Lung (tissue), 12 donors: ENCODE results near the gene DLG2. TPM values are rescaled to one million over a fixed set of nuclear protein-coding genes. Genes with fewer than 3 reads are reported as not detected.

Experiments used
- ATAC-seq: fragments of 200-7000 bp; cut with Tn5 transposase; one replicate; pipeline ENCODE4 v1.9.1; 2020; ENCODE audit warnings: moderate number of reproducible peaks; ENCODE audit not compliant: insufficient read depth, low FRiP score
- DNase-seq, 3 donors: peaks; one replicate each; pipeline ENCODE4 v3.0.0-alpha.2; 2013 to 2017
- H3K27ac ChIP-seq, 2 donors: one replicate each; pipeline ENCODE4 v1.5.1; 2013; ENCODE audit warnings: mild to moderate bottlenecking in 2 of 2, moderate library complexity in 2 of 2, control low read depth in 1 of 2, inconsistent platforms in 1 of 2, low read depth in 1 of 2, low read length in 1 of 2
- H3K27me3 ChIP-seq, 3 donors: one replicate each; pipeline ENCODE4 v1.5.1; 2013; ENCODE audit warnings: low read length in 2 of 3; ENCODE audit not compliant: control insufficient read depth in 3 of 3, insufficient read depth in 3 of 3
- H3K36me3 ChIP-seq, 4 donors: one replicate each; pipeline ENCODE4 v1.5.1; 2013; ENCODE audit warnings: low read length in 4 of 4, mild to moderate bottlenecking in 1 of 4, moderate library complexity in 1 of 4; ENCODE audit not compliant: control insufficient read depth in 4 of 4, insufficient read depth in 4 of 4
- H3K4me1 ChIP-seq, 5 donors: one replicate each; pipeline ENCODE4 v1.5.1; 2013; ENCODE audit warnings: low read length in 5 of 5, mild to moderate bottlenecking in 2 of 5, moderate library complexity in 1 of 5; ENCODE audit not compliant: control insufficient read depth in 5 of 5, insufficient read depth in 5 of 5
- H3K4me3 ChIP-seq: one replicate; pipeline ENCODE4 v1.5.1; 2013; ENCODE audit warnings: mild to moderate bottlenecking, control low read depth, moderate library complexity
- H3K9ac ChIP-seq, 2 donors: one replicate each; pipeline ENCODE4 v1.5.1; 2013; ENCODE audit warnings: low read length in 2 of 2, control low read depth in 1 of 2; ENCODE audit not compliant: insufficient read depth in 1 of 2
- H3K9me3 ChIP-seq, 4 donors: one replicate each; pipeline ENCODE4 v1.5.1; 2013; ENCODE audit warnings: low read length in 3 of 4, mild to moderate bottlenecking in 1 of 4, moderate library complexity in 1 of 4; ENCODE audit not compliant: control insufficient read depth in 4 of 4, insufficient read depth in 3 of 4
- WGBS, 2 donors: extraction: QIAGEN DNeasy Blood & Tissue Kit; methylation state at CpG; one replicate each; pipeline ENCODE4 v1.1.7; 2013; 5-methylcytosine and 5-hydroxymethylcytosine counted together
- polyA plus RNA-seq, 2 donors: library from polyadenylated mRNA; stranded (reverse); fragments of 200-250 nt; gene quantifications; one replicate each; pipeline ENCODE4 v1.2.1, GENCODE V29; 2013
- total RNA-seq, 2 donors: library from RNA; depleted of rRNA in 1 of 2; stranded (reverse); fragments of >200 nt in 1 of 2; gene quantifications; one replicate each; pipeline ENCODE4 v1.2.1, GENCODE V29; 2014 to 2021
- TF ChIP-seq, protein P1 (sequence below): IDR thresholded peaks from 2 replicates; pipeline ENCODE4 v1.5.1; 2012; ENCODE audit warnings: mild to moderate bottlenecking; ENCODE audit errors: control extremely low read depth, extremely low read depth
- donor health status: control.
- donor health status: control.
- donor health status: Bipolar disorder and iron deficiency.
- donor health status: healthy.
- donor health status: DM: yes; HTN: yes; CAD: no.

DLG2 gene
- total and polyA plus RNA-seq, 4 donors = 0.32 to 24.1 (median 5.4) TPM

DNA sequence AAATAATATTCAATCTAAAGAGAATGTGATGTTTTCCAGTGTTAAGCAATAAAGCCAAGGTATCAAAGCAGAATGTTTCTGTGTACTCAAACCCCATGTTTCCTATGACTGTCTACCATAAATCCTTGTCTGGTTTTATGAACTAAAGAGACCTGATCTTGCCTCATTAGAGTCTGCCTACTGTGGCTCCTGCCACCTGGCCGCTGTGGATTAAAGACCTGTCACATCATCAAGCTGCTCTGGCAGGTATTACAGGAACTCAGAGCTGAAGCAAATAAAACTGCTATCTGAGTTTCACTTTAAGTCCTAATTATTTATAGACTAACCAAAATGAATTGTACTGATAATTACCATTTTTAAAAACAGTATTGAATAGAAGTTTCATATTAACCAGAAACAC is 2133.2 kb downstream of the DLG2 start:
- Histone ChIP-seq H3K9me3 (no peaks in the 10 kb centered on the region), H3K27me3 (no peaks in the 10 kb centered on the region), H3K36me3 (no peaks in the 10 kb centered on the region), H3K4me3 (no peak overlapping the region), H3K9ac (no peak overlapping the region), H3K27ac (no peak overlapping the region), H3K4me1 (no peaks in the 10 kb centered on the region)
- TF ChIP-seq, protein P1, sequence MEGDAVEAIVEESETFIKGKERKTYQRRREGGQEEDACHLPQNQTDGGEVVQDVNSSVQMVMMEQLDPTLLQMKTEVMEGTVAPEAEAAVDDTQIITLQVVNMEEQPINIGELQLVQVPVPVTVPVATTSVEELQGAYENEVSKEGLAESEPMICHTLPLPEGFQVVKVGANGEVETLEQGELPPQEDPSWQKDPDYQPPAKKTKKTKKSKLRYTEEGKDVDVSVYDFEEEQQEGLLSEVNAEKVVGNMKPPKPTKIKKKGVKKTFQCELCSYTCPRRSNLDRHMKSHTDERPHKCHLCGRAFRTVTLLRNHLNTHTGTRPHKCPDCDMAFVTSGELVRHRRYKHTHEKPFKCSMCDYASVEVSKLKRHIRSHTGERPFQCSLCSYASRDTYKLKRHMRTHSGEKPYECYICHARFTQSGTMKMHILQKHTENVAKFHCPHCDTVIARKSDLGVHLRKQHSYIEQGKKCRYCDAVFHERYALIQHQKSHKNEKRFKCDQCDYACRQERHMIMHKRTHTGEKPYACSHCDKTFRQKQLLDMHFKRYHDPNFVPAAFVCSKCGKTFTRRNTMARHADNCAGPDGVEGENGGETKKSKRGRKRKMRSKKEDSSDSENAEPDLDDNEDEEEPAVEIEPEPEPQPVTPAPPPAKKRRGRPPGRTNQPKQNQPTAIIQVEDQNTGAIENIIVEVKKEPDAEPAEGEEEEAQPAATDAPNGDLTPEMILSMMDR = no peak
- no peak for ATAC-seq
- no peak for DNase-seq
- 83 to 84% methylated on average over 1 of the region's 1 CpG for WGBS, 2 donors

DNA sequence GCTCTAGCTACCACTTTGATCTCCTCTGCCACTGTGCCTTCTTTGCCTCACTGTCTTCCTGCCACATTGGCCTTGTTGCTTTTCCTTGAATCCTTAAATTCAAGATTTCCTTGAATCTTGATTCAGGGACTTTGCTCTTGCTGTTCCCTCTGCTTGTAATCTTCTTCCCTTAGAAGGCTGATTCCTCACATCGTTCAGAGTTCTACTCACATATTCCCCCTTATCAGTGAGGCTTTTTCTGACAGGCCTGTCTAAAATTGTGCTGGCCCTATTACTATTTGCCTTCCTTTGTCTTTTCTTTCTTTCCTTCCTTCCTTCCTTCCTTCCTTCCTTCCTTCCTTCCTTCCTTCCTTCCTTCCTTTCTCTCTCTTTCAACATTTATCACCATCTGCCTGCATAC is 2134.1 kb downstream of the DLG2 start:
- no peaks in the 10 kb centered on the region for H3K4me1 ChIP-seq
- no peak for DNase-seq
- H3K9ac ChIP-seq = no peak overlapping the region
- H3K9me3 ChIP-seq = no peaks in the 10 kb centered on the region
- TF ChIP-seq, protein P1 = no peak
- H3K4me3 ChIP-seq = no peak overlapping the region
- no peaks in the 10 kb centered on the region for H3K27me3 ChIP-seq
- WGBS, 2 donors = 73 to 78% methylated on average over 1 of the region's 1 CpG
- ATAC-seq = no peak
- H3K36me3 ChIP-seq = no peaks in the 10 kb centered on the region
- no peak overlapping the region for H3K27ac ChIP-seq

DNA sequence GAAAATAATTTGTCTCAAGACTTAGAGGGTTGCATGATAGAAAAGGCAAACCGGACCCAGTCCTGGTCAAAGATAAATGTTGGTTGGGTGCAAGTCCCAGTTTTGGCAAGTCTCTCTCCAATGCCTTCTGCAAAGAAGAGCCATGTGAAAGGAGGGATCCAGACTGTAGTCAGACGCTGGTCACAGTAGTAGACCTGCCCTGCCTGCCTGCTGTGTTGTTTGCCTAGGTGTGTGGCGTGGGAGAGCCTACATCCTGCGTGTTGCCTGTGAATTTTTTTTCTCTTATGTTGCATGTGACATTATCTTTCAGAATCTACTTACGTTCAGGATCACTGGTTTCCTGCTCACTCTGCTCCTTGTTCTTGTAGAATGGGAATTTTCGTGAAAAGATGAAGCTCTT is 2143.3 kb downstream of the DLG2 start:
- no peak overlapping the region for H3K27ac ChIP-seq
- no peaks in the 10 kb centered on the region for H3K36me3 ChIP-seq
- WGBS, 2 donors = 81 to 83% methylated on average over 6 of the region's 6 CpGs
- ATAC-seq (no peak), DNase-seq (no peak)
- TF ChIP-seq, protein P1 = no peak
- H3K9me3 ChIP-seq = peaks cover 0 to 1% (median 0%) of the 10 kb centered on the region in 4 donors
- no peak overlapping the region for H3K4me3 ChIP-seq
- H3K9ac ChIP-seq = no peak overlapping the region
- H3K27me3 ChIP-seq = no peaks in the 10 kb centered on the region
- H3K4me1 ChIP-seq = no peaks in the 10 kb centered on the region

DNA sequence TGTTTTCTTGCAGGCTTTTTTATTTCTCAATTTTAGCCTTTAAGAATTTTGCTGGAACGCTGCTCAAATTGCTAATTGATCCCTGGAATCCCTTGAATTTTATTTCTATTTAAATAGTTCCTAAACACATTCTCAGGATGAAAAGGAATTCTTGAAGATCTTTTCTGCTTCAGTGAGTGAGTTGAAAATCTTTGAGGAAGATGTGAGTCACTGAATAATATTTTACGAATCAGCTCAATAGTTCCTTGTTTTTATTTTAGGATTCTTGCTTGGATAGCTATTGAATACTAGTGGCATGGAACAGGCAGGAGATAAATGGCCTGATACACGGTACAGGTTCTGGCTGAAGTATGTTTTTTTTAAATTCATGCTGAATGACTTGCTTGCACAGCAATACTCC is 2146.3 kb downstream of the DLG2 start:
- Histone ChIP-seq H3K4me1 (peaks cover 0 to 6% (median 0%) of the 10 kb centered on the region in 5 donors), H3K9me3 (peaks cover 0 to 1% (median 0%) of the 10 kb centered on the region in 4 donors), H3K36me3 (no peaks in the 10 kb centered on the region), H3K4me3 (no peak overlapping the region), H3K27ac (no peak overlapping the region), H3K27me3 (no peaks in the 10 kb centered on the region), H3K9ac (no peak overlapping the region)
- TF ChIP-seq, protein P1 = no peak
- ATAC-seq = no peak
- no peak for DNase-seq
- 75 to 76% methylated on average over 3 of the region's 3 CpGs for WGBS, 2 donors
